D341Med (cell line): ENCODE data around the gene COL5A3.
"Not testable (repeated sequence)": the region's sequence is repeated elsewhere in the genome, so short reads cannot be mapped to it uniquely, and the experiment has no call there.

Source experiments
- DNase-seq: peaks from one replicate; pipeline ENCODE4 v3.0.0; 2012; ENCODE audit warnings: low spot score

The COL5A3 gene

DNA sequence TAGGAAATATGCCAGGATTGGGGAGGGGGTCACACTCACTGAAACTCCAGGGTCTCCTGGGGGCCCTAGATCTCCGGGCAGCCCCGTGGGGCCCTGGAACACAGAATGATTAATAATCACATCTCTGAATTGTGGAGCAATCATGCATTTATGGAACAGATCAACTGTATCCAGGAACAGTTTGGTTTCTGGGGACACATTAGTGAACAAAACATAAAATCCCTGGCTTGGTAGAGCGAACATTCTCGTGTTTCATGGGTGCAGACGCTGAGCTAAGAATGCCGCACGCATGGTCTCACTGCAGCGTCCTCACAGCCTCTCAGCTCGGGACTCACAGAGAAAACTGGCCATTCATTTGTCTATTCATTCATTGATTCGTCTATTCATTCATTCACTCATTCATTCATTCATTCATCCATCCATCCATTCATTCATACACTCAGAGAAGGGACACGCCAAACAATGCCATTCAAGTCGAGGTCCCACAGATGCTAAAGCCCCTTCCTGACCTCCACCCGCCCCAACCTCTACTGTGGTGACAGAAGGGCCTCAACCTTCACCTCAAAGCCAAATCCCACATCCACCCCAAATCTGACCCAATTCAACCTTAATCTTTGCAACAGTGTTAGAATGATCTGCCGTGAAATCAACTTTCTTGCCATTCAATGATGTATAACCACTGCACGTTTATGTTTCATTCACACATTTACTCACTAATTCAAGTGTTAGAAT, 39.0 kb downstream of the COL5A3 start:
- DNase-seq = no peak

DNA sequence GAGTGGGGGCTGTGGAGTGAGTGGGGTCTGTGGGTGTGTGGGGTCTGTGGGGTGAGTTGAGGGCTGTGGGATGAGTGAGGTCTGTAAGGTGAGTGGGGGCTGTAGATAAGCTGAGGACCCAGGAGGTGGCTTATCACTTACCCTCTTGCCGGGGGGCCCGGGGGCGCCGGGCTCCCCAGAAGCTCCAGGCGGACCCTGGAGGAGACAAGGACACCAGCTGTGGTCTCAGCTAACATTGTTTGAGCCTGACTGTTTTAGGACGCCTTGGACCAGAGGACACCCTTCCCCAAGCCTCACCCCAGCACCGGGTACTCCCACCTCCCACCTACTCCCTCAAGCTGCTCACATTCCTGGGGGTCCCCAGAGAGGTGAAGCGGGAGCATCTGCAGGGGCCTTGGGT, 39.8 kb downstream of the COL5A3 start:
- DNase-seq = no peak

DNA sequence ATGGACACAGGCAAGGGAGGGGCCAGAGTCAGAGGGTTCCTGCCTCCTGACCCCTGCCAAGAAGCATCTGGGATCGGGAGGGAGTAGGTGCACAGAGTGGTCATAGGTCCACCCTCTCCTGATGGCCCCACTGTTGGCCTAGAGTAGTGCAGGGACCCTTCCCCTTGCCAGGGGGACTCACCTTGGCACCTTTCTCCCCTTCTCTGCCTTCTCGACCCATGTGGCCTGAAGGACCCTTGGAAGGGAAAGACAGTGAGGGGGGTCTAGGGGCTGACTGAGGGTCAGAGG, 40.7 kb downstream of the COL5A3 start:
- DNase-seq = no peak

DNA sequence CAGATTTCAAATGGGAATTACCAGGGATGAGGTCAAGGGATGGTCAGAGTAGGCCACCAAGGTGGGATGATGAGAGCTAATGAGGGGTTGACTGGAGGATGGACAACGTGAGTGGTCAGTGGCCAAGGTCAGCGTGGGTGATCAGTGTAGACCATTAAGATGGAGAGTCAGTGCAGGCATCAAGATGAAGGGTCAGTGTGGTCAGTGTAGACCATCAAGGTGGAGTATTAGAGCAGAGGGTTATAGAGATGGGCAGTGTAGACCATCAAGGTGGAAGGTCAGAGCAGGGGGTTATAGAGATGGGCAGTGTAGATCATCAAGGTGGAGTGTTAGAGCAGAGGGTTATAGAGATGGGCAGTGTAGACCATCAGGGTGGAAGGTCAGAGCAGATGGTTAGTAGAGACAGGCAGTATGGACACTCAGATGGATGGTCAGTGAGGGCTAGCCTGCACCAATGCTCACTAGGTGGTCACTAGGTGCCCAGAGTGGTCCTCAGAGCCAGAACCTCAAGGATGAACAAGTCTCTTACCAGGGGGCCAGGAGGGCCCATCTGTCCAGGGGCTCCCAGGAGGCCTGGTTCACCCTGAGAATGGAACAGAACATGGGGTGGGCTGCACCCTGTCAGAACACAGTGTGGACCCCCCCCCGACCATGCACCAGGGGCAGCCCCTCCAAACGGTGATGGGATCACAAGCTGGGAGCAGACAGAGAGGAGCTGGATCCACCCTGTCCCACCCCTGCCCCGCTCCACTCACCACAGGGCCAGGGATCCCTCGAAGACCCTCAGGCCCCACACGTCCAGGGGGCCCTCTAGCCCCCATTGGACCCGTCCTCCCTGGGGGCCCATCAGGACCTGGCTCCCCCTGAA, 41.2 kb downstream of the COL5A3 start:
- no peak for DNase-seq

DNA sequence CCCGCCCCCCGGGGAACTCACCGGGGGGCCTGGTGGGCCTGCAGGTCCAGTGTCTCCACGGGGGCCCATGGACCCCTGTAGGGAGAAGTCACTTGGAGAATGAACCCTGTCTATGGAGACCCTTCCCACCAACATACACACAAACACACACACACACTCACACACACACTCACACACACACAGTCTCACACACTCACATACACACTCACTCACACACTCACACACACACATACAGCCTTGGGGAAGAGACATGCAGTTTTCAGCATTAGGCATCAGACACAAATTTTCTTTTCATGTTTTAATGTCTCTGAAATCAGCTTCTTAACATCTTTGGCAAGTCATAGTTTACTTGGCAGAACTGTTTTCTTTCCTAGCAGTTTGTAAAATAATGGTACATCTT, 43.0 kb downstream of the COL5A3 start:
- no peak for DNase-seq

DNA sequence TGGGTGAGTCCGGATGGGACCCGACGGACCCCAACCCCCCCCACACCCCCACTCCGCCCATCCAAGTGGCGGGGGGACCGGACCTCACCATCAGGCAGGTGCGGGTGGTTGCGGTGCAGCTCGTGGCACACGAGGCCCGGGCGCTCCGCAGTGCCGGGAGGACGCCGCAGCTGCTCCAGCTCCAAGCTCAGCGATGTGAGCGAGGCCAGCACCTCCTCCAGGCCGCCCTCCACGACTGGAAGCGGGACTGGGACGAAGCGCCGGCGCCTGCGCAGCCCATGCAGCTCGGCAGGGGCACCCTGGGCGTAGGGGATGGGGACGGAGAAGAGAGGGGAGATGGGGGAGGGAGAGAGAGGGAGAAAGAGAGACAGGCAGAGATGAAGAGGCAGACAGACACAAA, 43.9 kb downstream of the COL5A3 start:
- no peak for DNase-seq

DNA sequence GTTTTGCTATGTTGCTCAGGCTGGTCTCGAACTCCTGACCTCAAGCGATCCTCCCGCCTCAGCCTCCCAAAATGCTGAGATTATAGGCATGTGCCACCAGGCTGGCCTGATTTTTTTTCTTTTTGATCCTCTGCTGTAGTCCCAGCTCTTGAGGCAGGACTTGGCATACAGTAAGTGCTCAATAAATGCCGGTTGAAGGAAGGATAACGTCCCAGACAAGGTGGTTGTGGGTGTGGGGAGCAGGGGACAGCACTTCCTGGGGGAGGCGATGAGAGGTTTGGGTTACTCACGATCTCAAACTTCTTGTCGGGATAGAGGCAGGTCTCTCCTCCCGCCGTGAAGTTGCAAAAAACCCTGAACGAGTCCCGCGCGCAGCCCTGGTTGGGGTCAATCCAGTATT, 44.3 kb downstream of the COL5A3 start:
- DNase-seq = no peak

DNA sequence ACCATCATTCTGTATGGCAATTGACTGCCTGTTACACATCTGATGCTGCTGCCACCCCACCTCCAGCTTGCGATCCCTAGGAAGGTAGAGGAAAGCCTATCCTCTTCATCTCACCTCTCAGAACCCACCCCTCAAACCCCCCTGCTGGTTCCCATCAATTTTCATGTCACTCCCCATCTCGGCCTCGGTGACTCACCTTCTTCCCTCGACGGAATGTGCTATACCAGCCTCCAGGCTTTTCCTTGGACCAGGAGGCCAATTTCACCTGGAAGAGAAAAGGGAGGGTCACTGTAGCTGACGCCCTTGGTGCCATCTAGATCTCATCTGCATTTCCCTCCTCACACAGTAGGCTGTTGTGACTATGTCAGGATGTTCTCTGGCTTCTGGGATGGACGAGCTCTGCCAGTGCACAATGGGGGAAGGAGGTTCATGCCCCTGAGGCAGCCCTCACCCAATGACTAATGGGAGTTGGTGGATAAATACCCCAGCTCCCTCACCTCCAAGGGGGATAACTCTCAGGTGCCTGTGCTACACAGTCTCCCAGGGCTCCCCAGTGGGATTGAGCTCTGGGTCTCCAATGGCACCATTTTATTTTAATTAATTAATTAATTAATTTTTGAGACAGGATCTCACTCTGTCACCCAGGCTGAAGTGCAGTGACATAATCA, 47.5 kb downstream of the COL5A3 start:
- no peak for DNase-seq

DNA sequence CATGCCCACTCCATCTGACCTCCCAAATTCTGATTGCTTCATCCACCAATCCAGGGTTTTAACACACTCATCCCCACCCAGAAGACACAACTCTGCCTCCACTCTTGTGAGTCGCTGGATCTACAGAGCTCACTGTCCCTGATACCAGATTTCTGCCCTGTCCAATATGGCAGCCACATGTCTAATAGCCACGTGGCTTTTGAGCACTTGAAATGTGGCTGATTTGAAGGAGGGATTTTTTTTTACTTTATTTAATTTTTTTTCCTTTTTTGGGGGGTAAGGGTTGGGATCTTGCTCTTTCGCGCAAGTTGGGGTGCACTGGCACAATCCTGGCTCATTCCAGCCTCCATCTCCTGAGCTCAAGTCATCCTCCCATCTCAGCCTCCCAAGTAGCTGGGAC, 49.2 kb downstream of the COL5A3 start:
- DNase-seq = no peak

DNA sequence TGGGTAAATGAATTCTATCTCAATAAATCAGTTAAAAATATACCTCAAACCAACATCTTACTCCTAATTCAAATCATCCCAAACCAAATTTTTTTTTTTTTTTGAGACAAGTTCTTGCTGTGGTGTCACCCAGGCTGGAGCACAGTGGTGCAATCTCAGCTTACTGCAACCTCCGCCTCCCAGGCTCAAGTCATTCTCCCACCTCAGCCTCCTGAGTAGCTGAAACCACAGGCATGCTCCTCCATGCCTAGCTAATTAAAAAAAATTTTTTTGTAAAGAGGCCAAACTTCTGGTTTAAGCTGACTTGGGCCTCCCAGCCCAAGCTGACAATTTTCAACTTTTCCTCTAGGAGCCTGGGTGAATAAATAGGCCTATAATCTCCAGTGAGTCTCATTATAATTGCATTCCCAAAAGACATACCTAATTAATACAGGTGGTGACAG, 51.9 kb downstream of the COL5A3 start:
- no peak for DNase-seq

DNA sequence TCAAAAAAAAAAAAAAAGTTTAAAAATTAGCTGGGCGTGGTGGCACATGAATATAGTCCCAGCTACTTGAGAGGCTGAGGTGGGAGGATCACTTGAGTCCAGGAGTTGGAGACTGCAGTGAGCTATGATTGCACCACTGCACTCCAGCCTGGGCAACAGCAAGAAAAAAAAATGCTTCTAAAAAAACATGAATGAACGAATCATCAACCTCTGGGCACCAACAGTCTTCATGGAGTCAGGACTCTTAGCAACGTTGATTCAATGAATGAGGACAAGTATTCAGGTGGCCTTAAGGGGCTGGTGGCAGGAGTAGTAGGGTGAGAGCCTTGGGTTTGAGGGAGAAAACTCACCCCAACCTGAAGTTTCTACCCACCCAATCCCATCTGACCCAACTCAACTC, 53.3 kb downstream of the COL5A3 start:
- DNase-seq = no peak

DNA sequence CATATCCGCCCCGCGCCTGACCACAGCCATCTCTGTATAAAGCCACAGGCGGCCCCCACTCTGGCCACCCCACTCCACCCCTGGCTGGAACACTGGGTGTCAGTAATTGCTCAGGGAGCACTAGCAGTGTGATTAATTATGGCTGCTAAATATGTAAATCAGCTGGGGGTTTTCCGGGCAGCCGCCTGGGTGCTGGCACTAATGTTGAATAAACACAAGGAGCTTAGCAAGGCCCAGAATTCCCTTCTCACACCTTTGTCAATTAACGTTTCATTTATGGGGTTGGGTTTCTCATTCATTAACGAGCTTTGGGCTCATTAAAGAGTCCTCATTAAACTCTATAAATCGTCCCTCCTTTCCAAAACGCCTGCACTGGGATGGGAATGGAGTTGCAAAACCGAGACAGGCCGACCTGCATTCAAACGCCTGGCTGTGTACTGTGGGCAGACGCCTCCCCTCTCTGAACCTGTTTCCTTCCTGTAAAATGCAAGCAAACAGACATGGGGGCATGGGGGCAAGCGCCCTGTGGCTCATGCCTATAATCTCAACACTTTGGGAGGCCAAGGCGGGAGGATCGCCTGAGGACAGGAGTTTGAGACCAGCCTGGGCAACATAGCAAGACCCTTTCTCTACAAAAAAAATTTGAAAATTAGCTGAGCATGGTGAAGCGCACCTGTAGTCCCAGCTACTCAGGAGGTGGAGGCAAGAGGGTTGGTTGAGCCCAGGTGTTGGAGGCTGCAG, 56.3 kb downstream of the COL5A3 start:
- DNase-seq = no peak

DNA sequence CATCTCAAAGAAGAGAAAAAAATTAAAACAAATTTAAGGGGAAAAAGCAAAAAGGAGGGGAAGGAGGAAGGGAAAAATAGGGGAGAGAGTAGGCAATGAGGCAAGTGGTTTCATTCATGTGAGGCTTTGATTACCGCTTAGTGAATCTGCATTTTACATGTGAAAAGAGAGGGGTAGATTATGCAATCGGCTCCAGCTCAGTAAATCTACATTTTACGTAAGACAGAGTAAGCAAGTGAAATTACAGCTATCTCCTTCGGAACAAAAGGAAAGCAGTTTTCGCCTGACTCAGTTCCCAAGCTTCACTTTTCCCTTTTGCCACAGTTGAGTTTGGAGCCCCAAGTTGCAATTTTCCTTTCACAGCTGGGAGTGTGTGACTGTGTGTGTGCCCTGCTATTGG, 58.0 kb downstream of the COL5A3 start:
- DNase-seq = no peak

DNA sequence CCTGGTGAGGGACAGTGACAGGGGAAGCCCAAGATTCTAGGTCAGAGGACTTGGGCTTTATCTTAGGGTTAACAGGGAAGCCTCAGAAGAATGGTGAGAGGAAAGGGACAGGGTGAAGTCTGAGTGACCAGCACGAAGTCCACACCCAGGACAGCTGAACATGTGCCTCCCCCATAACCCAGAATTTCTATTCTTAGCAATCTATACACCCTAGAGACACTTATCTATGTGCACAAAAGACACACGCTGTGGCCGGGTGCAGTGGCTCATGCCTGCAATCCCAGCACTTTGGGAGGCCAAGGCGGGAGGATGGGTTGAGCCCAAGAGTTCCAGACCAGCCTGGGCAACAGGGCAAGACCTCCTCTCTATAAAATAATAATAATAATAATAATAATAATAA, 62.9 kb downstream of the COL5A3 start:
- DNase-seq = no peak

DNA sequence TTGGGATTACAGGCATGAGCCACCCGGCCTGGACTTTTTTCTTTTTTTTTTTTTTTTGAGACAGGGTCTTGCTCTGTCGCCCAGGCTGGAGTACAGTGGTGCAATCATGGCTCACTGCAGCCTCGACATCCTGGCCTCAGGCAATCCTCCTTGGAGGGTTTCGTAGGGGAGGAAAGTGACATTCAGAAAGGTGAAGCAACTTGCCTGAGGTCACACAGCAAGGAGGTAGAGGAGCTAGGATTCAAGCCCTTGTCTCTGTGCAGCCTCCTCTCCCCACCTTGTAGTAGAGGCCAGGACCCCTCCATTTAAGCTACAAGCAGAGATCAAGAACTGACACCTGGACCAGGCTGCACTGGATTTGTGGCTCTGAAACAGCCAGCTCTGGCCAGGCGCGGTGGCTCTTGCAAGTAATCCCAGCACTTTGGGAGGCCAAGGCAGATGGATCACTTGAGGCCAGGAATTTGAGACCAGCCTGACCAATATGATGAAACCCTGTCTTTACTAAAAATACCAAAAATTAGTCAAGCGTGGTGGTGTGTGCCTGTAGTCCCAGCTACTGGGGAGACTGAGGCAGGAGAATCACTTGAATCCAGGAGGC, 63.7 kb downstream of the COL5A3 start:
- DNase-seq = not testable (repeated sequence)

DNA sequence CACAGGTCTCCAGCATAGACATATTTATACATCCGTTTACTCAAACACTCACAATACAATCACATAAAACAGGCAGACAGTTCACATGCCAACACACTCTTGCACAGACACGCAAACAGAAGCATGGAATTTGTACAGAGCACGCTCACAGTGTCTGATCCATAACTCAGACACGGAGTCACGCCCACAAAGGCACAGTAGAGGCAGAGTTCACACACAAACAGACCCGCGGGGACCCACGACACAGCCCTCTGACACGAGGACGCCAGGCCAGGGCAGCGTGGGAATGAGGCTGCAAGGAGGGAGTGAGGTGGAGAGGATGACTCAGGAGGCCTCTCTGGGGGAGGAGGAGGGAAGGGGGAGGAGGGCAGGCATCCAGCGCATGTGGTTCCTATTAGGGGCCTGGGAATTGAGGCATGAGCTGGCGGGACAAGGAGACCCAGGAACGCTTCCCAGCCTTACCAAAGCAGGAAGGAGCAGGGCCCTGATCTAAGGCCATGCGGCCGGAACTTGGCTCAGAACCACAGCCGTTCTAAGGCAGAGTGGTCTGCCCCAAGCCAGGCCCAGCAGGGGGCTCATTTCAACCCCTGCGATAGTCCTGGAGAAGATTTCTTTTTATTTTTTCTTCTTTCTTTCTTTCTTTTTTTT, 64.9 kb downstream of the COL5A3 start:
- DNase-seq = no peak

DNA sequence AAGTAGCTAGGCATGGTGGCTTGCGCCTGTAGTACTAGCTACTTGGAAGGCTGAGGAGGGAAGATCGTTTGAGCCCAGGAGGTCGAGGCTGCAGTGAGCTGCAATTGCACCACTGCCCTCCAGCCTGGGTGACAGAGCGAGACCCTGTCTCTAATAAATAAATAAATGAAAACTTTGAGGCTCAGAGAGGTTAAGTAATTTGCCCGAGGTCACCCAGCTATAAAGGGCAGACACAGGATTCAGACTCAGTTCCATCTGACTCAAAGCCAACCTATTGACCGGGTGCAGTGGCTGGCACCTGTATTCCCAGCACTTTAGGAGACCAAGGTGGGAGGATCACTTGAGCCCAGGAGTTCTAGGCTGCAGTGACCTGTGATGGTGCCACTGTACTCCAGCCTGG, 66.6 kb downstream of the COL5A3 start:
- DNase-seq = no peak

DNA sequence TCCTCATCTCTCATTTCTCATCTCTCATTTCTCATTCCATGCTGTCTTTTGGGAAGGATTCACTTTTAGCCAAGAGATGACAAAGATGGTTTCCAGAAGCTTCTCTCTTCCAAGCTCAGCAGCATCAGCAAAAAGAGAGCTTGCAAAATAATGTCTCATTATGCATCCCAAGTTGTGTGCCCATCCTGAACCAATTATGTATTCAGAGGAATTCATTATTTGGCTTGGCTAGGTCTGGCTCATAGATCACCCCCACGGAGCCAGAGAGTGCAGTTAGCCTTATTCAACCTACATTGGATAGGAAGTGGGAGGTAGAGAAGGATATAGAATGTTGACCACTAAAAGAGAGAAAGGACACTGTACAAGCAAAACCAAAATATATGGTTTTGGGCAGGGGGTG, 68.6 kb downstream of the COL5A3 start:
- no peak for DNase-seq

DNA sequence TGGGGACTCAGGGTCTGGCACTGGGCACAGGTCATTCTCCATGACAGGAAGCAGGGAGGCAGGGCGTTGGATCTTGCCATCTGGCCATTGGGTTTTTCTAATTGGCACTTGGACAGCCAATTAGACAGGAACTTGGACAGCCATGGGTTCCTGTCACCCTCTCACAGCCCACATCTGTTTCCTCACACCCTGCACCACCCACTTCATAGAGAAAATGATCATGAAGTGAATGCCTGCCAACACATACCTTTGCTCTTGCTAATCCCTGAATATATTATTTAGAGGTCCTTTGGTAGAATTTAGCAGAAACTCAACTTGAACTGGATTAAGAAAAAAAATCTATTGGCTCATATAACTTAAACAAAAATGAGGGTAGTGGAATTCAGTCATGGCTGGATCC, 69.1 kb downstream of the COL5A3 start:
- no peak for DNase-seq

DNA sequence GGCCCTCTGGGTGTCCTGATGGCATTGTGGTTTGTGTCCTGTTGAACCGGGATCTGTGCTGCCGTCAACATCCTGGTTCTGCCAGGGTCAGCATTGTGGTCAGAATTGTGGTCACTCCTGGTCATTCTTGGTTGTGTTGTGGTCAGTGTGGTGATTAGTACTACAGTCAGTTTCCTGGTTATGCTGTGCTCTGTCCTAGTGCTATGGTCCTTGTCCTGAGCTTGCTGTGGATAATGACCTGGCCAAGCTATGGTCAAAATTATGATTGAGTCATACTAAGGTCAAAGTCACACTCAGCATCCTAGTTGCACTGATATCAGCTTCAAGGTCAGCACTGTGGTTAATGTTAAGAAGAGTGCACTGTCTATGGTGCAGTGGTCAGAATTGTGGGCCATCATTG, 69.5 kb downstream of the COL5A3 start:
- DNase-seq = no peak

DNA sequence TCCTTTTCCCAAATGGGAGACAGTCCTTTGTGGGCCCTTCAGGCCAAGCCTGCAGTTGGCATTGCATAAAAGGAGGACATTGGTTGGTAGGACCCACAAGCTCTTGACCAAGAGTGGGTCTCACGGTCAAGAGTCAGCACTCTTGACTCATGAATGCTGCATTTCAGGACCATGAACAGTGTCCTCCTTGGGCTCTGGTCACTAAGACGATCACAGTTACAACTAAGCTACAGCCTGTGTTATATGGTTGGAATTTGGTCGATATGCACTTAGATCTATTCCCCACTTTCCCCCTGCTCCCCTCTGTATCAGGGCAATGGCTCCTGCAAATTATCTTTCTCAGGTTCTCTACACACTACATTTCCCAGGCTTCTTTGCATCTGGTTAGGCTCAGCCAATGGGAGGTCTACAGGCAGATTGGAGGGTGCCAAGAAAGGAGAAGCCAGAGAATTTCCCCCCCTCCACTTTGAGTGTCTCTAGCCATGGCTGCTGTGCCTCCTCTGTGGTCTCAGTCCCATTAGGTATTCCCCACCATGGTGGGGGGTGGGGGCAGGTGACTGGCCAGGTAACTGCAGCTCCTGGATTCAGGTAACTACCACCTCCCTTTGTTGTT, 70.9 kb downstream of the COL5A3 start:
- DNase-seq = no peak
